NCI-H1048 (cell line): Measurements from ENCODE around the gene PRSS33.

Experiments
- DNase-seq: peaks from one replicate; lab custom pipeline; 2025; lab: John Stamatoyannopoulos, UW

The PRSS33 gene, protein sequence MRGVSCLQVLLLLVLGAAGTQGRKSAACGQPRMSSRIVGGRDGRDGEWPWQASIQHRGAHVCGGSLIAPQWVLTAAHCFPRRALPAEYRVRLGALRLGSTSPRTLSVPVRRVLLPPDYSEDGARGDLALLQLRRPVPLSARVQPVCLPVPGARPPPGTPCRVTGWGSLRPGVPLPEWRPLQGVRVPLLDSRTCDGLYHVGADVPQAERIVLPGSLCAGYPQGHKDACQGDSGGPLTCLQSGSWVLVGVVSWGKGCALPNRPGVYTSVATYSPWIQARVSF

DNA sequence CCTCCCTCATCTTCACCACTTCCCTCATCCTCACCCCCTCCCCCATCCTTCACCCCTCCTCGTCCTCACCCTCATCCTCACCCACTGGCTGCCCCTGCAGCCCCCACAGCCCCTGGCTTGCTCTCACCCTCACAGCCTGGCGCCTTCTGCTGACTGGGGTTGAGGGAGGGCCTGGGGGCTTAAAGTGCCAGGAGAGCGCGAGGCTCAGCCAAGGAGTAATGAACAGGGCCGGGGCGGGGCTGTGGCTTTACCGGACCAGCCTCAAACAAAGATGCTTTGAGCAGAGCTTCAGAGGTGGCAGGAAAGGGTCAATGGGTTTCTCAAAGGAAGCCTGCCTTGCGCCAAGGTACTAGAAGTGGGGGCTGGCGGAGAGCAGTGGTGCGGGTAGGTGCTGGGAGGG, at the start of gene PRSS33:
PRSS33 (minus strand) TSS at position 155 of the 400 bp plus-strand sequence. CDS start 1,013 bp downstream, outside the sequence.
- DNase-seq = no peak

DNA sequence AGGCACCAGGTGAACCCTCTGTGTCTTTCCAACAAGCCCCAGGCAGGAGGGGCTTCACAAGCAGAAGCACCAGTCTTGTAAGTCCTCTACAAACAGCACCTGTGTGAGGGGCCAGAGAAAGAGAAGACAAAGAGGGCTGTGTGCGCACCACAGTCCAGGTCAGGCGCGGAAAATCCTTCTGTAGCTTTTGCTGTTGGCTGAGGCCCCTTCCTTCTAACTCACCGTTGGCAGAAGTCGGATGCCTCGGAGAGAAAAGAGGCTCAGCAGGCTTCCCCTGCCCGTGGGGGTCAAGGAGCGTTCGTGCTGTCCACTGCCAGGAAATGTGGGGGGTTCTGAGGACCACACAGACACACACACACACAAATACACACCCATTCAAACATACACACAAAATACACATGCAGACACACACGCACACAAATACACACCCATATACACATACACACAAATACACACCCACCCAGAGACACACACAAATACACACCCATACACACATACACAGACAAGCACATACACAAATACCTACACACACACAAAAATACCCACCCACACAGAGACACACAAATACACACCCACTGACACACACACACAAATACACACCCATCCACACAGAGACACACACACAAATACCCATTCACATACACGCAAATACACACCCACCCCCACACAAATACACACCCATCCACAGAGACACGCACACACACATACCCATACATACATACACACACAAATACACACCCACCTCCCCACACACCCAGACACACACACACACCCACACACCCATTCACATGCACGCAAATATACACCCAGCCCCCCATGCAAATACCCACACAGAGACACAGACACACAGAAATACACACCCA, 49.5 kb upstream of the PRSS33 start:
- no peak for DNase-seq

DNA sequence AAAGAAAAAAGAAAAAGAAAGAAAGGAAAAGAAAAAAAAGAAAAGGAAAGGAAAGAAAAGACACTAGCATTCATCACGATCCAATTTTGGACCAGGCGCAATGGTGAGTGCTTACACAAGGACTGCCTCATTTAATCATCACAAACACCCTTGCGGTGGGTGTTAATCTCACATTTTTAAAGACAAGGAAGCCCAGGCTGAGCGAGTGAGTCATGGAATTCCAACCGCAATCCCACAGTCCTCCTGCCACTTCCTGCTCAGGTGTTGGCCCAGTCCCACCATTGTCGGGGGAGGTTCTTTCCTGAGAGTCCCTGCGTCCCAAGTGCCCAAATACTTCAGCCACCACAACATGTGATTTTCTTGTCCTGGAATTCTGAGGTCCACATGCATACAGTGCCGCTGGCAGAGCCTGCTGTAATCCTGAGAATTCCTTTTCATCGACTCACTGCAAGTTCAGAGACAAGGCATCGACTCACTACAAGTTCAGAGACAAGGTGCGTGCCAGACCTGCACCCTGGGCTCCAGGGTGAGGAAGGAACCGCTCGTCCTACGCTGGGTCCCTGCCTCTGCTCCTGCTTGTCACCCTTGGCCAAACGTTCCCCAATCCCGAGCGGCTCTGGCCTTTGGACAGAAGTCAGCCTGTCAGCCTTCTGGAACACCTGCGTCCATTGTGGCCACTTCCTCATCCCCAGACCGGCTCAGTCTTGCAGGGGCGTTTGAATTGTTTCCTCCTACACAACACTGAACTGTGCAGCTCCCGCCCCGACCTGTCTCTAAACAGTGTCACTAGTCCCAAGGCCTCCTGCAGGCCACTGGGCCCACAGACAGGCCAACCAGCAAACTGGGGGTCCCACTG, 48.5 kb upstream of the PRSS33 start:
- no peak for DNase-seq

DNA sequence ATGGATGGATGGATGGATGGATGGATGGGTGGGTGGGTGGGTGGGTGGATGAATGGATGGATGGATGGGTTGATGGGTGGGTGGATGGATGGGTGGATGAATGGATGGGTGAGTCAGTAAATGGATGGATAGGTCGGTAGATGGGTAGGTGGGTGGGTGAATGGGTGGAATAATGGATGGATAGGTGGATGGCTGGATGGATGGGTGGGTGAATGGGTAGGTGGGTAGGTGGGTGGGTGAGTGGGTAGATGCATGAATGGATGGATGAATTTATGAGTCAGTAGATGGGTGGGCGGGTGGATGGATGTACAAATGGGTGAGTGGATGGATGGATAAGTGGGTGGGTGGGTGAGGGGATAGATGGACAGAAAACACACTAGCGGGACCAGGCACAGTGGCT, 47.6 kb upstream of the PRSS33 start:
- no peak for DNase-seq

DNA sequence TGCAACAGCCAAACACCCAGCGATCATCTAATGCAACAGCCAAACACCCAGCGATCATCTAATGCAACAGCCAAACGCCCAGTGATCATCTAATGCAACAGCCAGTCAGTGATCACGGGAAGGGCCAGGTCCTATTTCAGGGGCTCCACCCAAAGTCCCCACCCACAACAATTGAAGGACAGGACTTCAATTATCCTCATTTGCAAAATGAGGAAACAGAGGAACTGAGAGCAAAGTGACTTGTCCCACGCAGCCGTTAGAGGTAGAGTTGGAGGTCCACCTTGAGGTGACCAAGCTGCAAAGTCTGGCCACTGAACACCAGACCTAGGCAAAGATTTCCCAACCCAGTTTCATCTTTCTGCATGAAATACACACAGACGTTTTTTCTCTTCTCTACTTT, 46.4 kb upstream of the PRSS33 start:
- DNase-seq = no peak

DNA sequence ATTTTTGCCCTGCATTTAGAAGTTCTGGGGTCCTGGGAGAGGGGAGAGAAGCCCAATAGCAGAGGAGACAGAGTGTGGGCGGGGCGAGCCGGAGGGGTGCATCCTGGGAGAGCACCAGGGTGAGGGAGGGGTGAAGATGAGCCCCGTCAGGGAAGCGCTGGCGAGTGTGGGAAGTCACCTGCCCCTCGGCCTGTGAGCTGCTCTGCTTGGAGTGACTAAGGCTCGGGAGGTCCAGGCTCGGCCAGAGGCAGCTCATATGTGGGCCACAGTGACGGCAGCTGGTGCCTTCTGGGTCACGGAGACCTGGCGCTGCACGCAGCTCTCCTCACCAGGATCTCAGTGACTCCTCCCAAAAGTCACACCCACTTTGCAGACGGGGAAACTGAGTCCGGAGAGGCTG, 43.8 kb upstream of the PRSS33 start:
- no peak for DNase-seq

DNA sequence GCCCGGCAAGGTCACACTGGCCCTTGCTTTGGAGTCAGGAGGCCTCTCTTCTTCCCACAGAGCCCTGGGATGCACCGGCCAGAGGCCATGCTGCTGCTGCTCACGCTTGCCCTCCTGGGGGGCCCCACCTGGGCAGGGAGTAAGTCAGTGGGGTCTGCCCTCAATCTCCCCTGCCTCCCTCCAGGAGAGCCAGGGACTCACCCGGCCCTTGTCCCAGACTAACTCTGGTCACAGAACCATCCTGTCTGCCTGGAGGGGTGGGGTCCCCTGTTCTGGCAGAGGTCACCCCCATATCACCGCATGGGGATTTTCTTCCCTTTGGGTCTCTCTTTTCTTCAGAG, 43.0 kb upstream of the PRSS33 start:
- no peak for DNase-seq

DNA sequence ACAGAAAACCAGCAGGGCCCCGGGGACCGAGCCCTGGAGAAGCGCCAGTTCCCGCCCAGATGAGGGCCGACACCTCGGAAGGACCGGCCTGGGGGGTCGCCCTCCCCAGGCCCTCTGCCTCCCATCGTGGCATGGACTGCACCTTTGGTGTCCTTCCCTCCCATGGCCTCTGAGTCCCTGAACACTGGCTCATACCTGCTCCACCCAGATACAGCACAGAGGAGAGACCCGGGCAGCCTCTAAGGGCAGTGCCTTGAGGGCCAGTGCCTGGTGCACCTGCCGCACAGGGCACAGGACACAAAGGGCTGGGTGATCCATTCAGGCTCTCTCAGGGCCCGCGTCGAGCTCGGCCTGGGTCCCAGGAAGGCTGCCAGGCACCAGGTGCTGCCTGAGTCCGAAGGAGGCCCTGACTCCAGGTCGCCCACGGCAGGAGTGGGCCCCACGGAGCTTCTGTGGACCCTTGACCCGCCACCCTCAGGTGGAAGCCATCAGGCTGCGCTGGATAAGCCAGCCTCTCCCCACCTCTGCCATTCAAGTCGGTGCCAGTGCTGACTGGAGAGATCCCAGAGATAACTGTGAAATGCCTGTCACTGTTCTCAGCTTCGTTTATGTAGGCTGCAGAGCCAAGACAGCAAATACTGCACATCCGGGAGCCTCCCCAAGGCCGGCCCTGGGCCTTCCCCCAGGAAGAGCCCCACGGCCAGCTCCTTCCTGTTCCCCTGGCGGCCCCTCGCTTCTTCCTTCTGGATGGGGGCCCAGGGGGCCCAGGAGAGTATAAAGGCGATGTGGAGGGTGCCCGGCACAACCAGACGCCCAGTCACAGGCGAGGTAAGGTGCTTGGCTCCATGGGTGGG, 42.4 kb upstream of the PRSS33 start, which contains the start of gene ZG16B:
ZG16B (plus strand) TSS at position 803 of the 854 bp plus-strand sequence. CDS start 139 bp downstream, outside the sequence.
- no peak for DNase-seq

DNA sequence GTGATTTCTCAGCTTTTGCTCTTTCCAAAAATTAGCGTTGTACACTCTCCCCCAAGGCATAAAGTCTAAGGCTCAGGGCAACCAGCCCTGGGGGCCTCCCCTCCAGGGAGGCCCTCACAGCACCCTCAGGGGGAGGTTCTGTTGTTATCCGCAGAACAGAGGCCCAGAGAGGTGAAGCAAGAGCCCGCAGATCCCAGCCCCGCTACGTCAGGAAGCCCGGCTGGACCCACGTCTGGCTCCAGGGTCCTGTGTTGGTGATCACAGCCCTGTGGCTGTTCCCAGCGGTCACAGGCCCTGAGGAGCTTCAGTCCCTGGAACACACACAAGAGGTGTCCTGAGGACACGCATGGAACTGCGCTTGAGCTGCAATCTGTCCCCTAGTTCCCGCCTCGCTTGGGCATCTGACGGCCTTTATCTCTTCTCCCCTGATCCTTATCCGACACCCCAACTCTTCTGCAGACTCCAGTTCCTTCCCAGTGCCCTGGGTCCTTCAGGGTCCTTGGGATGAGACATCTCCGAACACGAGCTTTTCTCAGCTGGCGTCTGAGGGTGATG, 41.6 kb upstream of the PRSS33 start:
- DNase-seq = no peak

DNA sequence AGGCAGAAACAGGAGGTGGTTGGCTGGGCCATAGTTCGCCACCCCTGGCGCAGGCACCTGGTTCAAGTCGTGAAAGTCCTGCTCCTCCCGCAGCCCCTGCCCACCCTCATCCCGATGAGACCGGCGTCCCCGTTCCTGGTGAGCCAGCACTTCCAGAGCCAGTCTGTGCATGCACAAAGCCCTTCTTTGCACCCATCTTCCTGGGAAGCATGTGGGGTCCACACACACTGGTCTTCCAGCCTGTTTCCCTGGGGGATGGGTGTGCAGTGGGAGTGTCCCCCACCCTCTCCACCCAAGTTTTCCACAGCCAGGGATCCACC, 41.1 kb upstream of the PRSS33 start:
- no peak for DNase-seq

DNA sequence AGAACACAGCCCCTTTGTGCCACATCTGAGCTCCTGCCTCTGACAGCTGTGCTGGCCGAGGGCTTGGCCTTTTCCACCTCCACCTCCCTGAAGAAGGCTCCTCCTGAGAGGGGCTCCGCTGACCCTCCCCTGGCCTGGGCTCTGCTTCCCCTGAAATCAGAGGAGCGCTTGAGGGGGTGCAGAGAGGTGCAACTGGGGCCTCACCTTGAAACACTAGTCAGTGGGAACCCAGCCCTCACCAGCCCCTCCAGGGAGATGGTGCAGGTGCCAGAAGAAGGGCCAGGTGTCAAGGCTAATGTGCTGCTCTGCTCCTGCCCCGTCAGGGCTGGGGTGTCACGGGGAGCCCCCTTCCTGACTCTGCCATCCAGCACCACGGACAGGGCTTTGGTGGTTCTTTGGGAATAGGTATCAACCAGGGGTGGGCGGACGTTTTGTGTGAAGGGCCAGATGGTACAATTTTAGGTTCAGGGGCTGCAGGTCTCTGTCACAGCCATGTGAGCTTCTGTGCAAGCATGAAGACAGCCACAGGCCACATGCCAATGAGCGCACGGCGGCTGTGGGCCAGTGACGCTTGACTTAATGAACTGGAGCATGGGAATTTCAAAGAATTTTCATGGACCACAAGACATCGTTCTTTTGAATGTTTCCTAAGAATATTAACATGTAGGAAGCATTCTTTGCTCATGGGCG, 40.6 kb upstream of the PRSS33 start:
- no peak for DNase-seq

DNA sequence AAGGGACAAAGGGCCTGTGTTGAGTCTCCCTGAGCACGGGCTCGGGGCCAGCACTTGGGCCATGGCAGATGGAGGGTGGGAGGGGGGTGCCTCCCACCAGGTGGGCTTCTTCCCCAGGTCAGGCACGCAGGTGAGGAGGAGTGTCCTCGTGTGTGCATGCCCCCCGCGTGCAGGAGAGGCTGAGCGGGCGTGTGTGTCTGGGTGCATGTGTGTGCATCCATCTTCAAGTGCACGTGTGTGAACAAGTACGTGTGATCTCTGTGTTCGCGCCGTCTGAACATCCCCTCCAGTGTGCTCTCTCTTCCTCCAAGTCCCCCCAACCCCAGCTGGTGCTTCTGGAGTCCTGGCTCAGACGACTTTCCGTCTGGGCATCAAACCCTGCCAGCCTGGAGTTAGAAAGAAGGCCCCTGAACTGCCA, 40.0 kb upstream of the PRSS33 start:
- no peak for DNase-seq

DNA sequence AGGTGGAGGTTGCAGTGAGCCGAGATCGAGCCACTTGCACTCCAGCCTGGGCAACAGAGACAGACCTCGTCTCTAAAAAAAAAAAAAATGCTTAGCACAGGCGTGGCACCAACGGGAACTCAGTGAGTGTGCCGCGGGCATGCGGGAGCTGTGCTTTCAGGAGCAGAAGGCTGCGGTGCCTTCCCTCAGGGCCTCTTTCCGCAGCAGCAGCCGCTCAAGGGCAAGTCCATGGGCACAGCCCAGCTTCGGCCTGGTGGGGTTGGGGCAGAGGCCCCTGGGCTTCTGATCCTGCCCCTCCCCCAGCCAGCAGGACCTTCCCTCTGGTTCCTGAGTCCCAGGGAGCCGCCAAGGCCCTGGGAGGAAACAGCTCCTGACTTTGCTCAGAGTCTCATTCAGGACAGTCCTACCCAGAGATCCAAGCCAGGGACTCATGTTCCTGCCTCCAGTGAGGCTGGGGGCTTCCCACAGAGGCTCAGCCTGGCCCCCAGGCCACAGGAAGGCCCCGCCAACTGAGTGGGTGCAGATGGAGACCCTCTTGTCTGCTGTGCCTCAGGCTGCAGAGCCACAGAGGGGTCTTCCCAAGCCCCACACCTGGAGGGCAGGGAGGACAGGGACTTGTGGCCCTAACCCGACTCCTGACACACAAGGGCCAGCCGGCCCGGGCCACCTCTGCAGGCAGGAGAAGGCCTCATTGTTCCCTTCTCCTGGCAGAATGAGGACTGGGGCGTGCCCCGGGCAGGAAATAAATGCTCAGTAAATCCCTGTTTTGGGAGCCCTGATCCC, 39.4 kb upstream of the PRSS33 start:
- DNase-seq = no peak

DNA sequence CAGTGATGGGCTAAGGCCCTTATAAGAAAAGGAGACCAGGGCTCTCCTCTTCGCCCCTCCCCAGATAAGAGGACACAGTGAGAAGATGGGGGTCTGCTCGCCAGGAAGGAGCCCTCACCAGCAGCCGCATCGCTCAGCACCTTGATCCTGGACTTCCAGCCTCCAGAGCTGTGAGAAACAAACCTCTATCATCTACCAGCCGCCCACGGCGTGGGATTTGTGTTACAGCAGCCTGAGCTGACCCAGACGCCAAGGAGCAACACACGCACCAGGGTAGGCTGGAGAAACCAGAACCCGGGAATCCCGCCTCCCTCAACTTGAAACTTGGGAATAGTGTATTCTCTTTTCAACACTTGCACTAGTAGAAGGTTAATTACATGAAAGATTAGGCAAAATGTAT, 38.5 kb upstream of the PRSS33 start:
- no peak for DNase-seq

DNA sequence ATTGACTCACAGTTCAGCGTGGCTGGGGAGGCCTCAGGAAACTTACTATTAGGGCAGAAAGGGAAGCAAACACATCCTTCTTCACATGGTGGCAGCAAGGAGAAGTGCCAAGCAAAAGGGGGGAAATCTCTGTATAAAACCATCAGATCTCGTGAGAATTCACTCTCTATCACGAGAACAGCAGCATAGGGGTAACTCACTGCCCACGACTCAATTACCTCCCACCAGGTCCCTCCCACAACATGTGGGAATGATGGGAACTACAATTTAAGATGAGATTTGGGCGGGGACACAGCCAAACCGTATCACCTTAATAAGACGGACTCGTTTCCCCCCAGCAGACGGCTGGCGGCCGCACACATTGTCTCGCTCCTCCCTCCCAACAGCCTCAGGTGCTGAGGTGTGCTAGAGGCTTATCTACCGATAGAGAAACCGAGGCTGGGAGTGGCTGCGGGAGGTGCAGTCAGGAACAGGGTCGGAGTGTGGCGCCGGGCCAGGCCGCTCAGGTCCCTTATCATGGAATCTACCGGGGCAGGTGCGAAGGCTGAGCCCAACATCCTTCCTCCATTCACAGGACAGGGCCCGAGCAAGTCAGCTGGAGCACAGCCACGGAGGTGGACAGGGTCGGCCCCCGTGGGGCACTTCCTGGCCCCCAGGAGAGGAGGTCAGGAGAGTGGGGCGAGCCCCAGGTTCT, 37.8 kb upstream of the PRSS33 start:
- DNase-seq = no peak

DNA sequence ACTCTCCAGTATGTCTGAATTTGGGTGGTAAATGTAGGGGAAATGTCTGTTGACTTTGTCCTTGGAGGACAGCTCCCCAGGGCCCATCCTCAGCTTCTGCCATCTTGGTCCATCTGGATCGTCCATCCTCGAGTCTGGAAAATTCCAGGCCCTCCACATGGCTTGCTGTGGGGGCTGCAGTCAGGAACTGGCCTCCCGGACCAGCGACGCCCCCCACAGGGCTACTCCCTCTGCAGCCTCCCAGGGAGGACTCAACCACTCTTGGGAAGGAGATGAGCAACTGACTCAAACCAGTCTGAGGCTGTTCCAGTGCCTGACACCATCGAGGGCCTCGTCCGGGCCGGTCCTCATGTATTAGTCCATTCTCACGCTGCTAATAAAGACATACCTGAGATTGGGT, 37.3 kb upstream of the PRSS33 start:
- DNase-seq = no peak

DNA sequence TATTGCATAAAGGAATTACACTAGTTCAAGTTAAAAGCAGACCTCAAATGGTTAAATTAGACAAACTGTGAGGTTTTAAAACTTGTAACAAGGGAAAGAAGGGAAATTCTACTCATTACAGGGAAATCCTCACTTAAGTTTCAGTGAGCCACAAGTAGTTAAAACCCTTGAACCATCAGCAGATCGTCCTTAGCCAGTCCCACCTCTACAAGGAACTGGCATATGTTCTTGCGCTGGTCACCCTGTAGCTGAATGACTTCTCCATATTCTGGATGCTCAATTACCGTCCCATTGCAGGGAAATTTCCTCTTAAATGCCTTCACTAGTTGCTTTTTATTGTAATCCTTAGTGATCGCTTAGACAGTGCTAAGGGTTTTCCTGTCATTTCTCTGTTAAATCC, 35.1 kb upstream of the PRSS33 start:
- DNase-seq = no peak

DNA sequence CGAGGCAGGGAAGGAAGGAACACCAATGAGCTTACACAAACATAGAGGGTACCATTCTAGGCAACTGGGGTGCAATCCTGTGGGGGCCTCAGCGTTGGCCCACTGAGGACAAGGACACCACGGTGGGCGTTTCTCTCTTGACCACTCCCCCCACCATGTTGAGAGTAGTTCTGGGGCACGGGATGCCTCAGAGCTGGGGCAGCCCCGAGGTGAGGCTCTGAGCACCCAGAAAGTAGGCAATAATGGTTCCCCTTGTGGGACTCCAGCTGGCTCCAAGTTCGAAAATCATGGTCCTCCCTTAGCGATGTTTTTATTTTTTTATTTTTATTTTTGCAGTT, 34.8 kb upstream of the PRSS33 start:
- no peak for DNase-seq

DNA sequence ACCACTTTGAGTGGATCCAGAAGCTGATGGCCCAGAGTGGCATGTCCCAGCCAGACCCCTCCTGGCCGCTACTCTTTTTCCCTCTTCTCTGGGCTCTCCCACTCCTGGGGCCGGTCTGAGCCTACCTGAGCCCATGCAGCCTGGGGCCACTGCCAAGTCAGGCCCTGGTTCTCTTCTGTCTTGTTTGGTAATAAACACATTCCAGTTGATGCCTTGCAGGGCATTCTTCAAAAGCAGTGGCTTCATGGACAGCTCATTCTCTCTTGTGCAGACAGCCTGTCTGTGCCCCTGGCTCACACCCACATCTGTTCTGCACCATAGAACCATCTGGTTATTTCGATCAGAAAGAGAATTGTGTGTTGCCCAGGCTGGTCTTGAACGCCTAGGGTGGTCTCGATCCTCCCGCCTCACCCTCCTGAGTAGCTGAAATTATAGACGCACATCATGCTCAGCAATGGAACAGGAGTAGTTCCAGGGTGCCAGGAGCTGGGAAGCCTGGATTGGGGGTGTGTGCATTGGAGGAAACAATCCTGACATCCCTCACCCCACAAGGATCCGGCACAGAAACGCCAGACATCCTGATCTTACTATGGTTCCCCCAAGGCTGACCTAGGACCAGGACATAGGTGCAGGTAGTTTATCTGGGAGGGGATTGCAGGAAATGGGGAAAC, 34.3 kb upstream of the PRSS33 start:
- DNase-seq = no peak
